Upper lobe of right lung (tissue), 1 donor: ENCODE results near the gene CCDC50. TPM values are rescaled to one million over a fixed set of nuclear protein-coding genes. Genes with fewer than 3 reads are reported as not detected.

ENCODE experiments used
- ATAC-seq: fragments of 200-7000 bp; cut with Tn5 transposase; one replicate; pipeline ENCODE4 v1.9.1; 2020; ENCODE audit warnings: mild to moderate bottlenecking, moderate library complexity
- DNase-seq: peaks from one replicate; pipeline ENCODE4 v3.0.0-alpha.2; 2020
- H3K27ac ChIP-seq: fragments of 200-600 bp; one replicate; pipeline ENCODE4 v1.8.0; 2022
- H3K27me3 ChIP-seq: fragments of 200-600 bp; one replicate; pipeline ENCODE4 v1.8.0; 2022; ENCODE audit warnings: mild to moderate bottlenecking
- H3K36me3 ChIP-seq: fragments of 200-600 bp; one replicate; pipeline ENCODE4 v1.8.0; 2022
- H3K4me1 ChIP-seq: fragments of 200-600 bp; one replicate; pipeline ENCODE4 v1.8.0; 2022
- H3K4me3 ChIP-seq: fragments of 200-600 bp; one replicate; pipeline ENCODE4 v1.8.0; 2022; ENCODE audit warnings: mild to moderate bottlenecking
- H3K9me3 ChIP-seq: fragments of 200-600 bp; one replicate; pipeline ENCODE4 v1.8.0; 2022
- CTCF ChIP-seq: fragments of 200-600 bp; IDR thresholded peaks from one replicate; pipeline ENCODE4 v1.8.0; 2022; ENCODE audit warnings: antibody characterized with exemption
- intact Hi-C: fragments of 100-400 bp; cut with DNase I; formaldehyde crosslinking; loops from one replicate; pipeline ENCODE4 v1.11.0; 2022
- total RNA-seq: library from RNA; stranded (reverse); fragmentation: NEBNext Ultra II Directional; extraction: Animal tissue kit (Norgen Biotek cat#: 25700); gene quantifications from one replicate; pipeline ENCODE4 v1.2.1, GENCODE V29; 2021
- donor health status: DM: no; HTN: yes; CAD: no; lungs with severe emphysema.

The CCDC50 gene
- total RNA-seq, 1 donor from 2014 or later: 73.2 TPM

DNA sequence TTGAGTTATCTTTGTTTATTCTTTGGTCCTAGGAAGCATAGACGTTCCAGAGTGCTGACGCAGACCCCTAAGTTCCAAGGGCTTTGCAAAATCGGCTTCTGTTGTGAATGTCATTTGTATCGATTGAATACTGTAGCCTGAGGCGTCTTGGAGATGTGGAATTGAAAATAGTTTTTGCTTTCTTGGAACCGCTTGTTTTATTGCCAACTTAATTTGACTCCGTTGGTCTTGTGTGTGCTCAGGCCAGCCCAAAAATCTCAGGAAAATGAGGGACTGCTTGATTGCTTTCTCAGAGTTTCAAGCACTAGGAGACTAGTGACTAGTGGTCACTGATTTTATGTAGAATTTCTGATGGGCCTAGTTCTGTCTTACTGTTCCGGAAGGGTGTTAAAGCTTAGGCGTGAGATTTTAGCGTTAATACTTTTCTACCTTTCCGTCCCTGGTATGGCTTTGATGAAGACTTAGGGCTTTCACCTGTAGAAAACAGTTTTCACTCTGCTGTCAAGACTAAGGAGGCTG lies 1.4 kb downstream of the CCDC50 start:
- Histone ChIP-seq H3K4me3 (peak overlapping the region; percentile 91), H3K27me3 (no peaks in the 10 kb centered on the region), H3K36me3 (no peaks in the 10 kb centered on the region), H3K4me1 (peaks cover 43% of the 10 kb centered on the region), H3K27ac (peak overlapping the region; percentile 93), H3K9me3 (no peaks in the 10 kb centered on the region)
- DNase-seq (no peak), ATAC-seq (no peak)
- intact Hi-C loops: no loop called here
- no peak for TF ChIP-seq CTCF

GRCh38 chr3:191331388-191331787 lies 2.2 kb downstream of the CCDC50 start:
- no peaks in the 10 kb centered on the region for H3K36me3 ChIP-seq
- no peak for DNase-seq
- no peaks in the 10 kb centered on the region for H3K9me3 ChIP-seq
- TF ChIP-seq CTCF: no peak
- H3K4me3 ChIP-seq: peak overlapping the region; percentile 91
- no peak for ATAC-seq
- intact Hi-C loops: no loop called here
- no peaks in the 10 kb centered on the region for H3K27me3 ChIP-seq
- peak overlapping the region; percentile 93 for H3K27ac ChIP-seq
- H3K4me1 ChIP-seq: peaks cover 43% of the 10 kb centered on the region

DNA sequence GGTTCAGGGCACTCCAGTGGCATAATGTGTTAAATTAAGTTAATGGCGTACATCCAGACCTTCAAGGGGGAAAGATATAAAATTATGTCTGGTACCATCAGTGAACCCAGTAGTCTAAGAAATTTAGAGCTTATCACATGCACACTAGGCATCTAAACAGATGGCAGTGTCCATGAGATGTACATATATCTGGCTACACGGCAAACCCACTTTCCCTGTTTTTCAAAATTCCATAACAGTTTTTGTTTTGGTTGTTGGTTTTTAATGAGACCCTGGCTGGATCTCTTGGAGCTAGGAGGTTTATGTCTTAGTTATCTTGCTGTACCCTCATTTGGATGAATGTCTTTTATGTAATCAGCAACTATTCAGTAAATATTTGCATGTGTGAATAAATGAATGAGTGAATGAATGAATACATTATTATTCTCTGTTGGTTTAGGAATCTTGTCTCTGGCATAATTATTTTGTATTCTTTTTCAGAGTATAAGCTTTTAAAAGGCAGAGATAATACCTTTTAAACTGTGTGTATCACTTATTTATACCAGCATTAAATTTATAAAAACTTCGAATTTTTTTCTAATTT lies 4.2 kb downstream of the CCDC50 start:
- no peak overlapping the region for H3K27ac ChIP-seq
- ATAC-seq (no peak), DNase-seq (no peak)
- no peak overlapping the region for H3K4me3 ChIP-seq
- TF ChIP-seq CTCF: no peak
- no peaks in the 10 kb centered on the region for H3K36me3 ChIP-seq
- no peaks in the 10 kb centered on the region for H3K27me3 ChIP-seq
- no peaks in the 10 kb centered on the region for H3K9me3 ChIP-seq
- intact Hi-C loops: no loop called here
- H3K4me1 ChIP-seq: peaks cover 41% of the 10 kb centered on the region

- ATAC-seq (no peak), DNase-seq (no peak)
- H3K4me3 ChIP-seq: no peak overlapping the region
- no peak overlapping the region for H3K27ac ChIP-seq
- peaks cover 46% of the 10 kb centered on the region for H3K4me1 ChIP-seq
- intact Hi-C loops: no loop called here
- H3K27me3 ChIP-seq: no peaks in the 10 kb centered on the region
- TF ChIP-seq CTCF: no peak
- no peaks in the 10 kb centered on the region for H3K9me3 ChIP-seq
- H3K36me3 ChIP-seq: no peaks in the 10 kb centered on the region
Observed at GRCh38 chr3:191334346-191334893, 5.2 kb downstream of the CCDC50 start.

DNA sequence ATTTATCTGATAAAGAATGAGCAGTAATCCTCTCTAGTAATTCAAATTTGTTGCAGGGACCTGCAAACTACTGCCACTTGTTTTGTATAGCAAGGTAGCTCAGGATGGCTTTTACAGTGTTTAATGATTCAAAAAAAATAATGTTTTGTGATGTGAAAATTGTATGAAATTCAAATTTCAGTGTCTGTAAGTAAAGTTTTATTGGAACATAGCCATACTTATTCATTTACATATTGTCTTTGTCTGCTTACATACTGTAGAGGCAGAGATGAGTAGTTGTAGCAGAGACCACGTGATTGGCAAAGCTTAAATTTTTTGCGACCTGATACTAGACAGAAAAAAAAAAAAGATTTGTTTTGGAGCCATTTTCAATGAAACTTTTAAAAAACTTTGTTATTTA lies 7.6 kb downstream of the CCDC50 start:
- H3K36me3 ChIP-seq: no peaks in the 10 kb centered on the region
- no peak for ATAC-seq
- H3K4me3 ChIP-seq: no peak overlapping the region
- H3K9me3 ChIP-seq: no peaks in the 10 kb centered on the region
- intact Hi-C loops: no loop called here
- no peaks in the 10 kb centered on the region for H3K27me3 ChIP-seq
- no peak for DNase-seq
- H3K27ac ChIP-seq: no peak overlapping the region
- peaks cover 41% of the 10 kb centered on the region for H3K4me1 ChIP-seq
- no peak for TF ChIP-seq CTCF
